HepG2 (cell line): ENCODE data around the gene AUH. TPM values are rescaled to one million over a fixed set of nuclear protein-coding genes. Genes with fewer than 3 reads are reported as not detected.

Experiments used
- CBX1 ChIP-seq: IDR thresholded peaks from one replicate; pipeline ENCODE4 v1.6.1; 2016; ENCODE audit warnings: antibody characterized with exemption, low read depth
- EED ChIP-seq: sonication (generic); formaldehyde crosslinking; IDR thresholded peaks from 2 replicates; pipeline ENCODE4 v1.5.0; 2020; ENCODE audit warnings: mild to moderate bottlenecking, missing genetic modification reagents
- EZH2 ChIP-seq: conservative IDR thresholded peaks from 2 replicates; pipeline ENCODE4 v1.6.1; 2012; ENCODE audit warnings: mild to moderate bottlenecking, low read depth, low read length, moderate library complexity
- HNF4G ChIP-seq, 2 experiments: sonication (generic) in 1 of 2; formaldehyde crosslinking in 1 of 2; IDR thresholded peaks; 2 replicates each; pipeline versions ENCODE4 v1.4.0 to v1.6.1; 2011 to 2020; ENCODE audit warnings: borderline replicate concordance in 2 of 2, low read depth in 2 of 2, mild to moderate bottlenecking in 2 of 2, low read length in 1 of 2, missing genetic modification reagents in 1 of 2, moderate library complexity in 1 of 2
- IRX3 ChIP-seq: sonication (generic); formaldehyde crosslinking; IDR thresholded peaks from 2 replicates; pipeline ENCODE4 v1.8.1; 2023; ENCODE audit warnings: mild to moderate bottlenecking, low read depth, missing genetic modification reagents, borderline replicate concordance
- TBP ChIP-seq: sonication (generic); formaldehyde crosslinking; IDR thresholded peaks from 2 replicates; pipeline ENCODE4 v1.5.0; 2020; ENCODE audit warnings: missing genetic modification reagents
- ZNF124 ChIP-seq: sonication (generic); formaldehyde crosslinking; IDR thresholded peaks from 2 replicates; pipeline ENCODE4 v1.4.0; 2020; ENCODE audit warnings: missing genetic modification reagents
- ZNF282 ChIP-seq: fragments of 450-650 bp; IDR thresholded peaks from 2 replicates; pipeline ENCODE4 v1.6.1; 2018; ENCODE audit not compliant: partially characterized antibody
- ZNF296 ChIP-seq: sonication (generic); formaldehyde crosslinking; conservative IDR thresholded peaks from 2 replicates; pipeline ENCODE4 v1.5.0; 2020; ENCODE audit warnings: mild to moderate bottlenecking, missing genetic modification reagents
- ZNF557 ChIP-seq: sonication (generic); formaldehyde crosslinking; IDR thresholded peaks from 2 replicates; pipeline ENCODE4 v1.4.0; 2020; ENCODE audit warnings: missing genetic modification reagents
- ZNF619 ChIP-seq: sonication (generic); formaldehyde crosslinking; IDR thresholded peaks from 2 replicates; pipeline ENCODE4 v1.4.0; 2020; ENCODE audit warnings: mild to moderate bottlenecking, missing genetic modification reagents
- ZNF670 ChIP-seq: sonication (generic); formaldehyde crosslinking; IDR thresholded peaks from 2 replicates; pipeline ENCODE4 v1.8.0; 2022; ENCODE audit warnings: mild to moderate bottlenecking, missing genetic modification reagents, borderline replicate concordance
- ZNF878 ChIP-seq: sonication (generic); formaldehyde crosslinking; IDR thresholded peaks from 2 replicates; pipeline ENCODE4 v1.8.1; 2023; ENCODE audit warnings: mild to moderate bottlenecking, missing genetic modification reagents, moderate library complexity
- ZSCAN9 ChIP-seq: IDR thresholded peaks from 2 replicates; pipeline ENCODE4 v1.6.1; 2016; ENCODE audit warnings: borderline replicate concordance
- polyA plus RNA-seq, 8 experiments: library from polyadenylated mRNA; depleted of rRNA in 3 of 8; stranded (reverse) in 7 of 8; unstranded in 1 of 8; fragments of >200 nt; fragmentation: Illumina TruSeq in 4 of 8; extraction: Trizol in 4 of 8; gene quantifications; 2 replicates each; pipeline versions ENCODE4 v1.2.1 to v1.2.3, GENCODE V29; 2011 to 2016; ENCODE audit warnings: low read depth in 4 of 8, missing spikeins in 1 of 8, mixed read lengths in 1 of 8; ENCODE audit not compliant: insufficient read depth in 1 of 8
- total RNA-seq, 5 experiments: library from RNA; depleted of rRNA; stranded (reverse); fragments of >200 nt; fragmentation: Illumina TruSeq; extraction: Trizol; gene quantifications; 2 replicates each; pipeline ENCODE4 v1.2.3, GENCODE V29; 2016; ENCODE audit warnings: low read depth in 1 of 5
- TF ChIP-seq, protein P1 (sequence below): IDR thresholded peaks from 2 replicates; pipeline ENCODE4 v1.6.1; 2016; ENCODE audit warnings: control low read depth
- TF ChIP-seq, protein P2 (sequence below): sonication (generic); formaldehyde crosslinking; IDR thresholded peaks from 2 replicates; pipeline ENCODE4 v1.4.0; 2020; ENCODE audit warnings: mild to moderate bottlenecking, missing genetic modification reagents
- TF ChIP-seq, protein P3 (sequence below): sonication (generic); formaldehyde crosslinking; IDR thresholded peaks from 2 replicates; pipeline ENCODE4 v1.4.0; 2020; ENCODE audit warnings: mild to moderate bottlenecking, missing genetic modification reagents

Gene AUH
- total and polyA plus RNA-seq, 2 of the 13 experiments (the other 11 are each of a cell fraction or from before 2014, with no cell fraction given), result 25.8 to 31.9 TPM

DNA sequence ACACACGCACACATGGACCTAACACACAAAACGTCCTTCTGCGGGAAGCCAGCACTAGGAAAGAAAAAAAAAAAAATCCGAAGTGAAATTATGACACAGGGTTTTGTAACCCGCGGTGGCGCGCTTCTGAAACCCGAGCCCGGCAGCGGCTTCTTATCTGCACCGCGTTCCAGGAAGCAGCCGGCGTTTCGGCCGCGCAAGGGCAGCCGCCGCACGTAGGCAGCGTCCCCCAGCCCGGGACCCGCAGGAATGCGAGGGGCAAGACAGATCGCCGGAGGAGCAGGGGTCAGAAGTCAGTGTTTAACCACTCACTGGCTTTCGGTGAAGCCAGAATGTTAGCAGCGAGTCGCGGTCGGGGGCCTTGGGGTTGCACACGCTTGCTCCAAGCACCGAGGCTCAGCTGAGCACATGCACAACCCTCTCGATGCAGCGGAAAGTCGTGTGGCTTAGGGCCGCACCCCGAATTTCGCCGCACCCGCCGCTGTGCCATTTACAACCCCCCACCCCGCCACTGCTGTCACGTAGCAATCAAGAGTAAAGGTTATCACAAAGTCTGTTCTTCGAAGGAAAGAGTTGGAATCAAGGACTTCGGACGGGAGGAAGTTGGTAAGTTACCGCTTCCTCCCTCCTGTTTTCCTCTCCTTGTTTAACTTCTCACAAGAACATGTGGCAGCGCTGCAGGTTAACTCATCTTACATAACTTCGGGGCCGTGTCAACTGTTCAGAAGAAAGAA lies 167.9 kb downstream of the AUH start (continued):
- TF ChIP-seq ZNF296 (CRISPR knock-in tag) (no peak), ZSCAN9 (CRISPR knock-in tag) (peak; percentile 95; the same call in 1 of the 2 replicates), IRX3 (CRISPR knock-in tag) (peak; percentile 82; the same call in 1 of the 2 replicates), ZNF124 (no peak), ZNF878 (CRISPR knock-in tag) (no peak; the same call in 1 of the 2 replicates), TBP (CRISPR knock-in tag) (no peak), EED (peak; percentile 75; the same call in 1 of the 2 replicates), ZNF557 (CRISPR knock-in tag) (peak; percentile 73; the same call in 1 of the 2 replicates), EZH2 (no peak), HNF4G (IDR thresholded peaks at IDR 0.05; ENCODE audit: borderline replicate concordance, low read depth, low read length) (peak; percentile 30), HNF4G (CRISPR knock-in tag; IDR thresholded peaks at IDR 0.05; ENCODE audit: borderline replicate concordance, low read depth) (peak; percentile 73; the same call in 1 of the 2 replicates), ZNF282 (no peak), CBX1 (peak; percentile 15), ZNF670 (CRISPR knock-in tag) (peak; percentile 83), ZNF619 (CRISPR knock-in tag) (no peak)
- TF ChIP-seq, protein P1, sequence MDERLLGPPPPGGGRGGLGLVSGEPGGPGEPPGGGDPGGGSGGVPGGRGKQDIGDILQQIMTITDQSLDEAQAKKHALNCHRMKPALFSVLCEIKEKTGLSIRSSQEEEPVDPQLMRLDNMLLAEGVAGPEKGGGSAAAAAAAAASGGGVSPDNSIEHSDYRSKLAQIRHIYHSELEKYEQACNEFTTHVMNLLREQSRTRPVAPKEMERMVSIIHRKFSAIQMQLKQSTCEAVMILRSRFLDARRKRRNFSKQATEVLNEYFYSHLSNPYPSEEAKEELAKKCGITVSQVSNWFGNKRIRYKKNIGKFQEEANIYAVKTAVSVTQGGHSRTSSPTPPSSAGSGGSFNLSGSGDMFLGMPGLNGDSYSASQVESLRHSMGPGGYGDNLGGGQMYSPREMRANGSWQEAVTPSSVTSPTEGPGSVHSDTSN (CRISPR knock-in tag), result no peak; the same call in 1 of the 2 replicates
- TF ChIP-seq, protein P2, sequence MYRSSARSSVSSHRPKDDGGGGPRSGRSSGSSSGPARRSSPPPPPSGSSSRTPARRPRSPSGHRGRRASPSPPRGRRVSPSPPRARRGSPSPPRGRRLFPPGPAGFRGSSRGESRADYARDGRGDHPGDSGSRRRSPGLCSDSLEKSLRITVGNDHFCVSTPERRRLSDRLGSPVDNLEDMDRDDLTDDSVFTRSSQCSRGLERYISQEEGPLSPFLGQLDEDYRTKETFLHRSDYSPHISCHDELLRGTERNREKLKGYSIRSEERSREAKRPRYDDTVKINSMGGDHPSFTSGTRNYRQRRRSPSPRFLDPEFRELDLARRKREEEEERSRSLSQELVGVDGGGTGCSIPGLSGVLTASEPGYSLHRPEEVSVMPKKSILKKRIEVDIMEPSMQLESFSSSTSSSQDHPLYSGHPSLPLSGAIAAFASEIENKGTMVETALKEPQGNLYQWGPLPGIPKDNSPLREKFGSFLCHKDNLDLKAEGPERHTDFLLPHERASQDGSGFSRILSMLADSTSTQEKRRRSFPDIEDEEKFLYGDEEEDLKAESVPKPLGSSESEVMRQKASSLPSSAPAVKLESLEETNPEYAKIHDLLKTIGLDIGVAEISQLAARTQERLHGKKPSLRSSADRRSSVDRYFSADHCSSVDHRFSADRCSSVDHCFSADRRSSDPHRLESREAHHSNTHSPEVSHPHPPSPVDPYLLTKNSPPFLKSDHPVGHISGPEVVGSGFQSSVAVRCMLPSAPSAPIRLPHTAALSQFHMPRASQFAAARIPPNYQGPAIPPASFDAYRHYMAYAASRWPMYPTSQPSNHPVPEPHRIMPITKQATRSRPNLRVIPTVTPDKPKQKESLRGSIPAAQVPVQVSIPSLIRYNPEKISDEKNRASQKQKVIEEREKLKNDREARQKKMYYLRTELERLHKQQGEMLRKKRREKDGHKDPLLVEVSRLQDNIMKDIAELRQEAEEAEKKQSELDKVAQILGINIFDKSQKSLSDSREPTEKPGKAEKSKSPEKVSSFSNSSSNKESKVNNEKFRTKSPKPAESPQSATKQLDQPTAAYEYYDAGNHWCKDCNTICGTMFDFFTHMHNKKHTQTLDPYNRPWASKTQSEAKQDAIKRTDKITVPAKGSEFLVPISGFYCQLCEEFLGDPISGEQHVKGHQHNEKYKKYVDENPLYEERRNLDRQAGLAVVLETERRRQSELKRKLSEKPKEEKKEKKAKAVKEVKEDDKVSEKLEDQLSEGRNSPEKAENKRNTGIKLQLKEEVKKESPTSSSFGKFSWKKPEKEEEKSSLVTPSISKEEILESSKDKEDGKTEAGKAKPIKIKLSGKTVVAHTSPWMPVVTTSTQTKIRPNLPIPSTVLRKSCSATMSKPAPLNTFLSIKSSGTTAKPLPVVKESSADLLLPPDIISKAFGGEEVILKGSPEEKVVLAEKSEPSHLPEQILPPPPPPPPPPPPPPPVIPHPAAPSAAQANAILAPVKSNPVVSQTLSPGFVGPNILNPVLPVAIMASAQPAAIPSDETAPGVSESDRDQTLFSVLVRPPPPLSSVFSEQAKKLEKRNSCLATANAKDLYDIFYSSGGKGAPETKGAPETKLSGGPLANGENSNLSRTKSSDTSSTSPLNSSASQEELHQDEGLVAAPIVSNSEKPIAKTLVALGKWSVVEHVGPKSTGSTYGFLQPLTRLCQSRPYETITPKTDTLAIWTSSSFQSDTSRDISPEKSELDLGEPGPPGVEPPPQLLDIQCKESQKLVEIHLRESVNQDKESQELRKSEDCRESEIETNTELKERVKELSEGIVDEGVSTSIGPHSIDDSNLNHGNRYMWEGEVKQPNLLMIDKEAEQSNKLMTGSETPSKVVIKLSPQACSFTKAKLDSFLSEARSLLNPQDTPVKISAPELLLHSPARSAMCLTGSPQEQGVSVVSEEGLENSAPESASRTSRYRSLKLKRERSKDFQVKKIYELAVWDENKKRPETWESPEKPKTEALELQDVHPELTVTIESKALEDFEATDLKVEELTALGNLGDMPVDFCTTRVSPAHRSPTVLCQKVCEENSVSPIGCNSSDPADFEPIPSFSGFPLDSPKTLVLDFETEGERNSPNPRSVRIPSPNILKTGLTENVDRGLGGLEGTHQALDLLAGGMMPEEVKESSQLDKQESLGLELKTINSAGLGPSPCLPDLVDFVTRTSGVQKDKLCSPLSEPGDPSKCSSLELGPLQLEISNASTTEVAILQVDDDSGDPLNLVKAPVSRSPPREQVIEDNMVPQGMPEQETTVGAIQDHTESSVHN (CRISPR knock-in tag), result no peak; the same call in 1 of the 2 replicates
- TF ChIP-seq, protein P3, sequence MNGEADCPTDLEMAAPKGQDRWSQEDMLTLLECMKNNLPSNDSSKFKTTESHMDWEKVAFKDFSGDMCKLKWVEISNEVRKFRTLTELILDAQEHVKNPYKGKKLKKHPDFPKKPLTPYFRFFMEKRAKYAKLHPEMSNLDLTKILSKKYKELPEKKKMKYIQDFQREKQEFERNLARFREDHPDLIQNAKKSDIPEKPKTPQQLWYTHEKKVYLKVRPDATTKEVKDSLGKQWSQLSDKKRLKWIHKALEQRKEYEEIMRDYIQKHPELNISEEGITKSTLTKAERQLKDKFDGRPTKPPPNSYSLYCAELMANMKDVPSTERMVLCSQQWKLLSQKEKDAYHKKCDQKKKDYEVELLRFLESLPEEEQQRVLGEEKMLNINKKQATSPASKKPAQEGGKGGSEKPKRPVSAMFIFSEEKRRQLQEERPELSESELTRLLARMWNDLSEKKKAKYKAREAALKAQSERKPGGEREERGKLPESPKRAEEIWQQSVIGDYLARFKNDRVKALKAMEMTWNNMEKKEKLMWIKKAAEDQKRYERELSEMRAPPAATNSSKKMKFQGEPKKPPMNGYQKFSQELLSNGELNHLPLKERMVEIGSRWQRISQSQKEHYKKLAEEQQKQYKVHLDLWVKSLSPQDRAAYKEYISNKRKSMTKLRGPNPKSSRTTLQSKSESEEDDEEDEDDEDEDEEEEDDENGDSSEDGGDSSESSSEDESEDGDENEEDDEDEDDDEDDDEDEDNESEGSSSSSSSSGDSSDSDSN (CRISPR knock-in tag), result peak; percentile 93
